Calu3 (cell line): Measurements from ENCODE around the gene ARMH3. TPM values are rescaled to one million over a fixed set of nuclear protein-coding genes. Genes with fewer than 3 reads are reported as not detected.

ENCODE experiments used
- BruUV-seq: library from RNA; stranded (reverse); fragments of 400-500 nt; replicated peaks from 2 replicates; lab custom pipeline; 2021; lab: Mats Ljungman, UMichigan
- CTCF ChIA-PET: fragments of 300-600 bp; sonication (Branson Sonifier 250); formaldehyde crosslinking; loops from one replicate; lab custom pipeline; 2022; ENCODE audit warnings: antibody characterized with exemption; lab: Charles Lee
- DNase-seq: peaks from one replicate; pipeline ENCODE4 v3.0.0; 2022
- H3K27ac Mint-ChIP-seq: one replicate; pipeline ENCODE4 v1.8.0; 2022; ENCODE audit warnings: mixed read lengths; ENCODE audit not compliant: unreplicated experiment
- H3K27me3 Mint-ChIP-seq: one replicate; pipeline ENCODE4 v1.8.0; 2022; ENCODE audit warnings: mixed read lengths; ENCODE audit not compliant: unreplicated experiment
- H3K36me3 Mint-ChIP-seq: one replicate; pipeline ENCODE4 v1.8.0; 2022; ENCODE audit warnings: mild to moderate bottlenecking, moderate library complexity, mixed read lengths; ENCODE audit not compliant: insufficient read depth, unreplicated experiment
- H3K4me1 Mint-ChIP-seq: one replicate; pipeline ENCODE4 v1.8.0; 2022; ENCODE audit warnings: mild to moderate bottlenecking, low read depth, mixed read lengths; ENCODE audit not compliant: unreplicated experiment
- H3K4me3 Mint-ChIP-seq: one replicate; pipeline ENCODE4 v1.8.0; 2022; ENCODE audit warnings: mild to moderate bottlenecking, low read depth, moderate library complexity, mixed read lengths; ENCODE audit not compliant: unreplicated experiment
- H3K9me3 Mint-ChIP-seq: one replicate; pipeline ENCODE4 v1.8.0; 2022; ENCODE audit warnings: low read depth, mixed read lengths; ENCODE audit not compliant: unreplicated experiment
- intact Hi-C: fragments of 100-400 bp; cut with micrococcal nuclease; formaldehyde crosslinking; loops from one replicate; pipeline ENCODE4 v1.10.0; 2022; ENCODE audit not compliant: unreplicated experiment
- total RNA-seq: library from RNA; stranded (reverse); gene quantifications from 2 replicates; pipeline ENCODE4 v1.2.3, GENCODE V29; 2022
- TF ChIP-seq, protein P1 (sequence below): fragments of 200-600 bp; IDR thresholded peaks from one replicate; pipeline ENCODE4 v1.8.0; 2022; ENCODE audit warnings: antibody characterized with exemption; ENCODE audit not compliant: unreplicated experiment

Gene ARMH3
- total RNA-seq, 1 experiment from 2014 or later: 14.1 TPM

- BruUV-seq: no TSS peak
- no peaks in the 10 kb centered on the region for H3K36me3 Mint-ChIP-seq
- CTCF ChIA-PET: no interaction called here
- H3K27ac Mint-ChIP-seq: no peak overlapping the region
- no peaks in the 10 kb centered on the region for H3K27me3 Mint-ChIP-seq
- no peak for DNase-seq
- intact Hi-C loops: no loop called here
- H3K4me3 Mint-ChIP-seq: no peak overlapping the region
- no peaks in the 10 kb centered on the region for H3K9me3 Mint-ChIP-seq
- TF ChIP-seq, protein P1, sequence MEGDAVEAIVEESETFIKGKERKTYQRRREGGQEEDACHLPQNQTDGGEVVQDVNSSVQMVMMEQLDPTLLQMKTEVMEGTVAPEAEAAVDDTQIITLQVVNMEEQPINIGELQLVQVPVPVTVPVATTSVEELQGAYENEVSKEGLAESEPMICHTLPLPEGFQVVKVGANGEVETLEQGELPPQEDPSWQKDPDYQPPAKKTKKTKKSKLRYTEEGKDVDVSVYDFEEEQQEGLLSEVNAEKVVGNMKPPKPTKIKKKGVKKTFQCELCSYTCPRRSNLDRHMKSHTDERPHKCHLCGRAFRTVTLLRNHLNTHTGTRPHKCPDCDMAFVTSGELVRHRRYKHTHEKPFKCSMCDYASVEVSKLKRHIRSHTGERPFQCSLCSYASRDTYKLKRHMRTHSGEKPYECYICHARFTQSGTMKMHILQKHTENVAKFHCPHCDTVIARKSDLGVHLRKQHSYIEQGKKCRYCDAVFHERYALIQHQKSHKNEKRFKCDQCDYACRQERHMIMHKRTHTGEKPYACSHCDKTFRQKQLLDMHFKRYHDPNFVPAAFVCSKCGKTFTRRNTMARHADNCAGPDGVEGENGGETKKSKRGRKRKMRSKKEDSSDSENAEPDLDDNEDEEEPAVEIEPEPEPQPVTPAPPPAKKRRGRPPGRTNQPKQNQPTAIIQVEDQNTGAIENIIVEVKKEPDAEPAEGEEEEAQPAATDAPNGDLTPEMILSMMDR: no peak
- no peaks in the 10 kb centered on the region for H3K4me1 Mint-ChIP-seq
Measured at GRCh38 chr10:101880232-101880573, 175.8 kb downstream of the ARMH3 start.

- TF ChIP-seq, protein P1: no peak
- no peaks in the 10 kb centered on the region for H3K4me1 Mint-ChIP-seq
- BruUV-seq: no TSS peak
- no peak overlapping the region for H3K4me3 Mint-ChIP-seq
- DNase-seq: no peak
- CTCF ChIA-PET: no interaction called here
- no peaks in the 10 kb centered on the region for H3K27me3 Mint-ChIP-seq
- no peaks in the 10 kb centered on the region for H3K9me3 Mint-ChIP-seq
- no peaks in the 10 kb centered on the region for H3K36me3 Mint-ChIP-seq
- H3K27ac Mint-ChIP-seq: no peak overlapping the region
- intact Hi-C loops: no loop called here
Measured at GRCh38 chr10:101879456-101880231, 176.3 kb downstream of the ARMH3 start.

DNA sequence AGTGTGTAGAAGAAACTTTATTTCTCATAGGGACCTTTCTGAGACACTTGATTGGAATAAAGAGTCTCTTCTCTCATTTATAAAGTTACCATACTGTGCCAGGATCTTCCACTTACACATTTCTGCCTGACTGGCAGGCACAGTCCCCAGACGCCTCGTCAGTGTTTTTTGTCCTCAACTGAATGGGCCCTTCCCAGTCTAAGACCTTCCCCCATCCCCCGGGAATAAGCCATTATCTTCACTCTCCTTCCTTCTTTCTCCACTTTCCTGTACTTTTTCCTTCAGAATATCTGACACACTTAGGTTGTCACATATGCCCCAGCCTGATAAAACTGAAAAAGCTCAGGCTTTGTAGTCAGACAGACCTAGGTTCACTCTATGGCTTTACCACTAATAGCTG, 177.1 kb downstream of the ARMH3 start:
- intact Hi-C loops: no loop called here
- H3K27ac Mint-ChIP-seq: no peak overlapping the region
- H3K9me3 Mint-ChIP-seq: no peaks in the 10 kb centered on the region
- CTCF ChIA-PET: interaction anchor here (0.7 kb wide), 1 partner anchor 217 kb away, joined by 3 read pairs; no protein-coding TSS in a partner anchor
- no peak overlapping the region for H3K4me3 Mint-ChIP-seq
- no peaks in the 10 kb centered on the region for H3K4me1 Mint-ChIP-seq
- no peak for DNase-seq
- H3K36me3 Mint-ChIP-seq: no peaks in the 10 kb centered on the region
- BruUV-seq: no TSS peak
- TF ChIP-seq, protein P1: no peak
- H3K27me3 Mint-ChIP-seq: no peaks in the 10 kb centered on the region

DNA sequence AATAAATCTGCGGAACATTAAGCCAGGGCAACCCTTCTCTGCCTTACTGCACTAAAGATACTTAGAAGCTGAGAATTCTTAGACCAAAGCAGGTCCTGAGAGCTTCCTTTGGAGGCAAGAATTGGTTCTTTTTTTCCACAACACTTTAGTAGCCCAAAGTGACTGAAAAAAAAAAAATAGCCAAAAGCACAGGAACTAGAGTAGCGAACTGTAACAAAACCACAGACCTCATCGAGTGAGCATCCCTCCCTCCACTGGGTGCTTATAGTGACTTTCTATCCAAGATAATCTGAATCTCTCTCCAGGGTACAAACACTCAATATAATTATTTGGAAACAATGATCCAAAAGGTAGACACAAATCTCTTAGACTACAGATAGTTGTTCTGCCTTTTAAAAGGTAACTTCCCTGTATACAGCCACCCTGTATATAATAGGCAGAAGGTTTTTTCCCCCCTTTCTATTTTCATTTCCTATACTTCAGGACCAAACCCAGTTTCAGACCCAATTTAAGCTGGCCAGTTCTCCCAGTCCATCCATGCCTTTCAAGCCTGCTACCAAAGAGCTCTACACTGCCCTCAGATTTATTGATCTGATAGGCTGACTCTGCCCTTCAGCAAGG, 180.8 kb downstream of the ARMH3 start:
- DNase-seq: no peak
- Mint-ChIP-seq H3K27me3 (no peaks in the 10 kb centered on the region), H3K27ac (no peak overlapping the region), H3K4me1 (no peaks in the 10 kb centered on the region), H3K36me3 (no peaks in the 10 kb centered on the region), H3K9me3 (no peaks in the 10 kb centered on the region), H3K4me3 (no peak overlapping the region)
- intact Hi-C loops: no loop called here
- BruUV-seq: no TSS peak
- CTCF ChIA-PET: interaction anchor here (0.6 kb wide), 1 partner anchor 63 kb away, joined by 3 read pairs; no protein-coding TSS in a partner anchor
- TF ChIP-seq, protein P1: no peak
